Stimulated activated naive CD8-positive, alpha-beta T cell treated with anti-CD3 and anti-CD28 coated beads, Interleukin-15, Interleukin-2, amounts not matched to agents 100 ng/mL and 50 ng/mL, for 24 hours (primary cell): Measurements from ENCODE around the gene KRTAP10-2.
"Not testable (repeated sequence)": the region's sequence is repeated elsewhere in the genome, so short reads cannot be mapped to it uniquely, and the experiment has no call there.

Source experiments
- H3K27ac Mint-ChIP-seq: one replicate; pipeline ENCODE4 v1.8.0; 2021; ENCODE audit warnings: mild to moderate bottlenecking, mixed read lengths
- H3K27me3 Mint-ChIP-seq: one replicate; pipeline ENCODE4 v1.8.0; 2021; ENCODE audit warnings: mixed read lengths
- H3K36me3 Mint-ChIP-seq: one replicate; pipeline ENCODE4 v1.8.0; 2021; ENCODE audit warnings: low read depth, mixed read lengths
- H3K4me1 Mint-ChIP-seq: one replicate; pipeline ENCODE4 v1.8.0; 2021; ENCODE audit warnings: low read depth, mixed read lengths
- H3K4me3 Mint-ChIP-seq: one replicate; pipeline ENCODE4 v1.8.0; 2021; ENCODE audit warnings: mild to moderate bottlenecking, mixed read lengths
- H3K9me3 Mint-ChIP-seq: one replicate; pipeline ENCODE4 v1.8.0; 2021; ENCODE audit warnings: mixed read lengths

KRTAP10-2 gene

DNA sequence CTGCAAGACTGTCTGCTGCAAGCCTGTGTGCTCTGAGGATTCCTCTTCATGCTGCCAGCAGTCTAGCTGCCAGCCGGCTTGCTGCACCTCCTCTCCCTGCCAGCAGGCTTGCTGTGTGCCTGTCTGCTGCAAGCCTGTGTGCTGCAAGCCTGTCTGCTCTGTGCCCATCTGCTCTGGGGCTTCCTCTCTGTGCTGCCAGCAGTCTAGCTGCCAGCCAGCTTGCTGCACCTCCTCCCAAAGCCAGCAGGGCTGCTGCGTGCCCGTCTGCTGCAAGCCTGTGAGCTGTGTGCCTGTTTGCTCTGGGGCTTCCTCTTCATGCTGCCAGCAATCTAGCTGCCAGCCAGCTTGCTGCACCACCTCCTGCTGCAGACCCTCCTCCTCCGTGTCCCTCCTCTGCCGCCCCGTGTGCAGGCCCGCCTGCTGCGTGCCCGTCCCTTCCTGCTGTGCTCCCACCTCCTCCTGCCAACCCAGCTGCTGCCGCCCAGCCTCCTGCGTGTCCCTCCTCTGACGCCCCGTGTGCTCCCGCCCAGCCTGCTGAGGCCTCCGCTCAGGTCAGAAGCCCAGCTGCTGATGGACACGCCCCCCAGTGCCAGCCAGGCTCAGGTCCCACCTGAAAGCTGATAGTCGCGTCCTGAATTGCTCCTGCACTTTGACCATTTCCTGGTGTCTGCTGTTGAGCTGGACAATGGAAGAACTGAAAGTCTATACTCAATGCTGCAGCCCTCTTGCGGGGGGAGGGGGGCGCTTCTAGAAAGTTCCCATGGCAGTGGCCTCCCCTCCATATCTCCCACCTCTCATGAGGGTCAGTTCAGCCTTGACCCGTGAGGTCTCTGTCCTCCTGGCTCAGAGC lies 23.4 kb upstream of the KRTAP10-2 start:
- Mint-ChIP-seq H3K4me3 (no peak overlapping the region), H3K27ac (no peak overlapping the region)

DNA sequence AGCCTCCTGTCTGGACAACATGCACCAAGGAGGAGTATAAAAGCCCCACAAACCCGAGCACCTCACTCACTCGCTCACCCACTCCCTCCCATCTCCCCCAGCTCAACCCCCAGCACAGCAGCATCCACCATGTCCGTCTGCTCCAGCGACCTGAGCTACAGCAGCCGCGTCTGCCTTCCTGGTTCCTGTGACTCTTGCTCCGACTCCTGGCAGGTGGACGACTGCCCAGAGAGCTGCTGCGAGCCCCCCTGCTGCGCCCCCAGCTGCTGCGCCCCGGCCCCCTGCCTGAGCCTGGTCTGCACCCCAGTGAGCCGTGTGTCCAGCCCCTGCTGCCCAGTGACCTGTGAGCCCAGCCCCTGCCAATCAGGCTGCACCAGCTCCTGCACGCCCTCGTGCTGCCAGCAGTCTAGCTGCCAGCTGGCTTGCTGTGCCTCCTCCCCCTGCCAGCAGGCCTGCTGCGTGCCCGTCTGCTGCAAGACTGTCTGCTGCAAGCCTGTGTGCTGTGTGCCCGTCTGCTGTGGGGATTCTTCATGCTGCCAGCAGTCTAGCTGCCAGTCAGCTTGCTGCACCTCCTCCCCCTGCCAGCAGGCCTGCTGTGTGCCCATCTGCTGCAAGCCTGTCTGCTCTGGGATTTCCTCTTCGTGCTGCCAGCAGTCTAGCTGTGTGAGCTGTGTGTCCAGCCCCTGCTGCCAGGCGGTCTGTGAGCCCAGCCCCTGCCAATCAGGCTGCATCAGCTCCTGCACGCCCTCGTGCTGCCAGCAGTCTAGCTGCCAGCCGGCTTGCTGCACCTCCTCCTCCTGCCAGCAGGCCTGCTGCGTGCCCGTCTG lies 22.5 kb upstream of the KRTAP10-2 start, which contains the start of gene KRTAP10-4:
Gene KRTAP10-4, plus strand, starts transcription at position 100 of the 827 bp plus-strand sequence. Its CDS starts 30 bp downstream, at position 130.
- not testable (repeated sequence) for H3K9me3 Mint-ChIP-seq, H3K27me3 Mint-ChIP-seq, H3K27ac Mint-ChIP-seq, H3K4me3 Mint-ChIP-seq, H3K36me3 Mint-ChIP-seq, H3K4me1 Mint-ChIP-seq

More for the DNA sequence above, 23.4 kb upstream of the KRTAP10-2 start:
- Mint-ChIP-seq H3K27me3 (peaks cover 3% of the 10 kb centered on the region), H3K36me3 (peaks cover 4% of the 10 kb centered on the region), H3K4me1 (no peaks in the 10 kb centered on the region), H3K9me3 (peaks cover 9% of the 10 kb centered on the region)

DNA sequence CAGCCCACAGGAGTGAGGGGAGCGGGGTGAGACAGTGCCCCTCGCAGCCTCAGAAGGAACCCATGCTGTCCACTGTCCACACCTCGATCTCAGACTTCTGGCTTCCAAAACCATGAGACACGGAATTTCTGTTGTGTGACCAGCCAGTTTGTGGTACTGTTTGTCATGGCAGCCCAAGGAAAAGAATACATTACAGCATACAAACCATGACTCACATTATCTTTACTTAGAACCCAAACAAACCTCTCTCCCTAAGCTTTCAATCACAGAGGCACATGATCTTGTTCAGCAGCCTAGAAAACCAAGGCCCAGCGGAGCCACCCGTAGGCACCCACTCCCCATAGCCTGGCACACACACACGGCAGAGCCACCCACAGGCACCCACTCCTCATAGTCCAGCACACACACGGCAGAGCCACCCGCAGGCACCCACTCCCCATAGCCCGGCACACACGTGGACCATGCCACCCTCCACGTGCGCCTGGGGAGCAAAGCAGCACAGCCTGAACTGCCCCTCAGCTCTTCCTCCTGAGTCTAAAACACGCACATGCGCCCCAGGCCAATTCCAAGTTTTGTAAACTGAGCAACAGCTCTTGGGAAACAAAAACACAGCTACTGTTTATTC lies 21.8 kb upstream of the KRTAP10-2 start:
- Mint-ChIP-seq H3K27me3 (peaks cover 3% of the 10 kb centered on the region), H3K4me3 (no peak overlapping the region), H3K36me3 (peaks cover 3% of the 10 kb centered on the region), H3K9me3 (peaks cover 8% of the 10 kb centered on the region), H3K27ac (no peak overlapping the region), H3K4me1 (no peaks in the 10 kb centered on the region)

DNA sequence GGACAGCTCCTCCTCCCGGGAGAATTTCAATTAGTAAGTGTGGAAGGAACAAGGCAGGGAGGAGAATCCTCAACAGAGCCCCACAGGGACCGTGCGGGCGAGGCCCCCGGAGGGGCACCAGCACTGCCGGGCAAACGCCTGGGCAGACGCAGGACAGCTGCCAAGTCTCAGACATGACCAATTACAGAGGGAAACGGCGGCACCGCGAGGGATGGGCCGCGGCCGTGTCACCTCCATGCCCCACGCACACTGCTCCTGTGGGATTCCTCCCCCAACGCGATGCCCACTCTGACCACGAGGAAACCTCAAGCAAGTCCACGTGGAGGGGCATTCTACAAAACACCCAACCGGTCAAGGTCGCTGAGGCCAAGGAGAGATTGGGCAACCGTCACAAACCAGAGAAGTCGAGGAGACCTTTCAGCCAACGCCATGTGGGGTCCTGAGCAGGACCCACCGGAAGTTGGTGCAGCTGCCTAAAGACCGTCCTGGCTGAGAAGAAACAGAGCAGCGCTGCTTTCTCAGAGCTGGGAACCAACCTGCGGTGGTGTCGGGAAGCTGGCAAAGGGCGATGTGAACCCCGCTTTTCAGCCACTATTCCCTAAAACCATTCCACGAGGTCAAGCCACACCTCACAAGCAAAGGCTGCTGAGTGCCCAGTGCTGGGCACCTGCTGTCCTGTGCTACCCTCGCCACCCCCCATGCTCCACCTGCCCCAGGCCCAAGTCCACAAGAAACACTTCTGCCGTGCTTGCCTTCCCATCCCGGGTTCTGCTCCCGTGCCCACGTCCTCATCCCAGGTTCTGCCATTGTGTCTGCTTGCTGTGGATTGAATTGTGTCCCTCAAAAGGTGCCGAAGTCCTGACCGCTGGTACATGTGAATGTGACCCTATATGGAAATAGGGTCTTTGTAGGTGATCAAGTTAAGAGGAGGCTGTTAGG lies 20.8 kb upstream of the KRTAP10-2 start:
- H3K4me1 Mint-ChIP-seq, result no peaks in the 10 kb centered on the region
- H3K4me3 Mint-ChIP-seq, result no peak overlapping the region
- peaks cover under 1% of the 10 kb centered on the region for H3K9me3 Mint-ChIP-seq
- no peak overlapping the region for H3K27ac Mint-ChIP-seq
- H3K36me3 Mint-ChIP-seq, result no peaks in the 10 kb centered on the region
- peaks cover 3% of the 10 kb centered on the region for H3K27me3 Mint-ChIP-seq

DNA sequence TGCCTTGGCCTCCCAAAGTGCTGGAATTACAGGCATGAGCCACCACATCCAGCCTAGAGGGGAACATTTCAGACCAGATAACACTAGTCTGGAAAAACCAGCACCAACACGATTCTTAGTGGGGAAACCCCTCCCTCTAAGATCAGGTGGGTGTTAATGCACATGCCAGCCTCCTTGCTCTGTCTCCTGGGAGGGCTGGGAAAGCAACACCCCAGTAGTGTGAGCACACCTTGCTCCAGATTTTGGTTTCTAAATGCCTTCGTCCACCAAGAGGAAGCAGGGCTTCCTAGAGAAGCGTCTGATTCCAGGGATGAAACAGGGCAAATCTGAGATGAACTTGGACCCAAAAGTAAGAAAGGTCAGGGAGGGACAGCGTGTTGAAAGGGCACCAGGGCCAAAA lies 20.0 kb upstream of the KRTAP10-2 start:
- peaks cover 3% of the 10 kb centered on the region for H3K27me3 Mint-ChIP-seq

DNA sequence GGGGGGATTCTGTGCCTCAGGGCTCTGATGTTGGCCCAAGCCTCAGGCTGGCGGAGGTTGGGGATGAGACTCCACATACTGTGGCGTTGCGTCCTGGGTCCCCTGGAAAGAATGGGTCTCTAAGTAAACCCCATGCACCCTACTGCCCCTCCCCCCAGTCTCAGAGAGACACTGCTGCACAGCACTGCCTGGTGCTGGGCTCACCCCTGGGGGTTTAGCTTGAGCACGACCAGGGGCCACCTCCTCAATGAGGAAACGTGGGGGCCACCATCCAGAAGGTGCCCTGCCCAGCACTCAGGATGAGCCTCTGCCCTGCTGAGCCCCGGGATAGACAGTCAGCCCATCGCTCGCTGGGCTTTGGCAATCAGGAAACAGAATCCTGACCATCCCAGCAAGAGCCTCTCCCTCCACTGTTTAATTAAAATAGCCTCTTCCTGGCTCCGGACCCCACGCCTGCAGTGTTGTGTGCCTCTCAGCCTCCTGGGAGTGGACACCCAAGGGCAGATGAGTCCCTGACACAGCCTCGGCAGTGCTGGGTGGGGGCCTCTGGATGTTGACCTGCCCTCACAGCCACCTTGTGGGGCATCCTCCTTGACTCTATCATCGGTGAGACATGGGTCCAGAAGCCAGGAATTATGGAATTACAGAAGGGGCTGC lies 18.7 kb upstream of the KRTAP10-2 start:
- Mint-ChIP-seq H3K4me3 (no peak overlapping the region), H3K27ac (no peak overlapping the region), H3K9me3 (no peaks in the 10 kb centered on the region), H3K27me3 (peaks cover 3% of the 10 kb centered on the region), H3K4me1 (peaks cover 11% of the 10 kb centered on the region), H3K36me3 (no peaks in the 10 kb centered on the region)

More for the DNA sequence above, 20.0 kb upstream of the KRTAP10-2 start:
- H3K4me1 Mint-ChIP-seq, result peaks cover 5% of the 10 kb centered on the region
- no peaks in the 10 kb centered on the region for H3K36me3 Mint-ChIP-seq
- H3K27ac Mint-ChIP-seq, result no peak overlapping the region
- H3K4me3 Mint-ChIP-seq, result no peak overlapping the region
- H3K9me3 Mint-ChIP-seq, result no peaks in the 10 kb centered on the region

DNA sequence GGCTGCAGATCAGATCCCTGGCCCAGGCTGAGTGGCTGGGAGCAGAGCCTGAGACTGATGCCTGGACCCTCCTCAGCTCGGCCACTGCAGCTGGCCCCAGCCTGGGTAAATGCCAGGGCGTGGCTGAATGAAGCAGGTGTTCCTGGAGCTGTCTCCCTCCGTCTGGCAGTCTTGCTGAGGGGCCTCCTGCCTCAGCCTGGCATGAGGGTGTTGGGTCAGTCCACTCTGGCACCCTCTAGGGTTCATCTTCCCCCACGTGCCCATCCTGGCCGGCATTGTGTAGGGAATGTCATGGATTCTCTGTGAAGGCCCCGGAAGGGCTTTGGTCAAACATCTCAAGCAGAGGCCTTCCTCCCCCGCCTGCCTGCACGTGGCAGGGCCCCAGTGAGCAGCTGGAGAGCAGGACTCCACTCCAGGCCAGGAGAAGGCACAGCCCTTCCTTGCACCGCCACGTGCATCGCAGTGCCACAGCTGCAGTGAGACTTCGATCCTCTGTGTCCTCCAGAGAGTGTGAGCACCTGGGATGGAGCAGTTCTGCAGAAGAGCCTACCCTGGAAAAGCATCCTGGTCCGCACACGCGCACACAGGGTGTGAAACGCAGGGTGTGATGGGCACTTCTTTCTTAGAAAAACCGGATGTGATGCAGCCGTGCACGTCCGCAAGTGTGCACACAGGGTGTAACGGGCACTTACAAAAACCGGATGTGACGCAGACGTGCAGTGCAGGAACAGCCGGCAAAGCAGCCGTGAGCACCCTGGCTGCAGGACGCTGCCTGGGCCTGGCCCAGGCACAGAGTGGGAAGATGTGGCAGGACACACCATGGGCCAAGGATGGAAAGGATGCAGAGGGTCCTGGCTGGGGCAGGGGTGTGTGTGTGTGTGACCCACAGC lies 17.6 kb upstream of the KRTAP10-2 start:
- H3K4me1 Mint-ChIP-seq, result peaks cover 18% of the 10 kb centered on the region

DNA sequence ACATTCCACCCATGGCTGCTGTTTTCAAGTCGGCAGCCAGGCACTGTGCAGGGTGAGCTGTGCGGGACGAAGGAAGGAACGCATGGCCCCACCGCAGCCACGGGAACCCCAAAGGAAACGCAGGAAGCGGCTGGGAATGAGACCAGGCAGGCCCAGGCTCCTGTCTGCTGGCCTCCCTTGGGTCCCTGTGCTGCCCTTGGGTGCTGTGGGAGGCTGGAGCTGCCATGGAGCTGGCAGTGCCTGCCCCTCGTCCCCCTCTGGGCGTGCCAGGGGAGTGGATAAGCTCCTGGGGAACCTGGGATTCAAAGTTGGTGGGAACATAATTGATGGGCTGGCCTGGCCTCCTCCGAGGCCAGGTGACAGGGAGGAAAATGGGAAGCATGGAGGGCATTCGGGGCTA lies 17.0 kb upstream of the KRTAP10-2 start:
- H3K27ac Mint-ChIP-seq, result no peak overlapping the region
- no peaks in the 10 kb centered on the region for H3K9me3 Mint-ChIP-seq
- H3K4me1 Mint-ChIP-seq, result peaks cover 18% of the 10 kb centered on the region
- no peak overlapping the region for H3K4me3 Mint-ChIP-seq
- no peaks in the 10 kb centered on the region for H3K36me3 Mint-ChIP-seq
- peaks cover 3% of the 10 kb centered on the region for H3K27me3 Mint-ChIP-seq

More for the DNA sequence above, 17.6 kb upstream of the KRTAP10-2 start:
- H3K9me3 Mint-ChIP-seq, result no peaks in the 10 kb centered on the region
- no peak overlapping the region for H3K4me3 Mint-ChIP-seq
- no peak overlapping the region for H3K27ac Mint-ChIP-seq
- peaks cover 3% of the 10 kb centered on the region for H3K27me3 Mint-ChIP-seq
- H3K36me3 Mint-ChIP-seq, result no peaks in the 10 kb centered on the region

DNA sequence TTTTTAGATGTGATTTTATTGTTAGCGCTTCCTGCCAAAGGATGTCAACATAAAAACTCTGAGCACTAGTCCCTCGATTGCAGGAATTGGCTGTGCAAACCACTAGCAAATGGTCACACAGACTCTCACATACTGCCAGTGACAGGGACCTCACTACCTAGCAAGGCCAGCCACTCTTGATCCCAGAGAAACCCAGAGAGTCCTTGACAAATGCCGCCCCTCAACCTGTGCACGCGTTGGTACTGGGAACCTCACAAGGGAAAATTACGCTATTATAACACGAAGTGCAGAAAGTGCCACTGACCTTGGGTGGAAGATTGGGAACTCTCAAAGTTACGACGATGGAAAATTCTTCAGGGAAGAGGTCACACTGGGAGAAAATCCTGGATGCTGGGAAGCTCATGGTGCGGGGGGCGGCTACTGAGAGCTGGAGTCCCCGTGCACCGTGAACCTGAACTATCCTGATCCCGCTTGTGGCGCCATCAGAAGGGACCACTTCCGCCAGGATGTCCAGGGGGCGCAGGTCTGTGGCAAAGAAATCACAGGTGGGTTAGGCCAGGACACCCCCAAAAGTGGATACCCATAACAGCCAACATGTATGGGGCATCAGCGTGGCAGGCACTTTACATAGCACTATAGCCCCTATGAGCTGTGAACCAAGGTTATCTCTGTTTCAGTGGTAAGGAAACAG lies 16.3 kb upstream of the KRTAP10-2 start:
- H3K27ac Mint-ChIP-seq, result no peak overlapping the region
- H3K27me3 Mint-ChIP-seq, result peaks cover 3% of the 10 kb centered on the region
- no peaks in the 10 kb centered on the region for H3K36me3 Mint-ChIP-seq
- no peak overlapping the region for H3K4me3 Mint-ChIP-seq
- H3K9me3 Mint-ChIP-seq, result no peaks in the 10 kb centered on the region
- H3K4me1 Mint-ChIP-seq, result peaks cover 18% of the 10 kb centered on the region

DNA sequence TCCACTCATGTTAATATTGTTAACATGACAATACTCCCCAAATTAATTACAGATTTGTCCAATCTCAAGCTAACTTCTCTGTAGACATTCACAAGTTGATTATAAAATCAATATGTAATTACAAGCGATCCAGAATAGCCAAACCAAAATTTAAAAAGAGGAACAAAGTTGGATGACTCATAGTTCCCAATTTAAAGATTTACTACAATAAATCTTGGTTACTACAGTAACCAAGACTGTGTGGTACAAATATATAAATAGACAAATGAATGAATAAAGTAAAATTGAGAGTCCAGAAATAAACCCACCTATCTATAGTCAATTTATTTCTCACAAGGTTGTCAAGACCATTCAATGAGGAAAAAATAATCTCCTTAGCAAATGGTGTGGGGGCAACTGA lies 15.1 kb upstream of the KRTAP10-2 start:
- Mint-ChIP-seq H3K4me1 (peaks cover 18% of the 10 kb centered on the region), H3K27me3 (peaks cover under 1% of the 10 kb centered on the region), H3K4me3 (no peak overlapping the region), H3K9me3 (no peaks in the 10 kb centered on the region), H3K36me3 (no peaks in the 10 kb centered on the region), H3K27ac (no peak overlapping the region)

DNA sequence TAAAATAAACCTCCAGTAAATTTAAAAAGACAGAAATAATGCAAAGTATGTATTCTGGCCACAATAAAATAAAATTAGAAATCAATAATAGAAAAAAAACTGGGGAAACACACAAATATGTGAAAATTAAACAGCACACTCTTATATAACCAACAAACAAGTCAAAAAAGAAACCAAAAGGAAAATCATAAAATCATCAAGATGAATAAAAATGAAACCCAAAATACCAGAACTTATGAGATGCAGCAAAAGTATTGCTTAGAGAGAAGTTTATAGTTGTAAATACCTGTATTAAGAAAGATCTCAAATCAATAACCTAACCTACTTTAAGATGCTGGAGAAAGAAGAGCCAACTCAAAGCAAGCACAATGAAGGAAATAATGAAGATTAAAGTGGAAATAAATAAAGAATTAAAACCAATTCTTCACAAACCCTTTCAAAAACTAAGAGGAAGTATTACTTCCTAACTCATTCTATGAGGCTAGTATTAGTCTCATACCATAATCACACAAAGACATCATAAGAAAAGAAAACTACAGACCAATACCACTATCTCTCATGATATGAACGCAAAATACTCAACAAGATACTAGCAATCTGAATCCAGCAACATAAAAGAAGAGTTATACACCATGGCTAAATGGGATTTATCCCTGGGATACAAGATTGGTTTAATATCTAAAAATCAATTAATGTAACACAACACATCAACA lies 13.7 kb upstream of the KRTAP10-2 start:
- Mint-ChIP-seq H3K4me3 (no peak overlapping the region), H3K4me1 (peaks cover 18% of the 10 kb centered on the region), H3K27me3 (no peaks in the 10 kb centered on the region), H3K9me3 (peaks cover 7% of the 10 kb centered on the region), H3K36me3 (no peaks in the 10 kb centered on the region), H3K27ac (peak overlapping the region; percentile 31)

DNA sequence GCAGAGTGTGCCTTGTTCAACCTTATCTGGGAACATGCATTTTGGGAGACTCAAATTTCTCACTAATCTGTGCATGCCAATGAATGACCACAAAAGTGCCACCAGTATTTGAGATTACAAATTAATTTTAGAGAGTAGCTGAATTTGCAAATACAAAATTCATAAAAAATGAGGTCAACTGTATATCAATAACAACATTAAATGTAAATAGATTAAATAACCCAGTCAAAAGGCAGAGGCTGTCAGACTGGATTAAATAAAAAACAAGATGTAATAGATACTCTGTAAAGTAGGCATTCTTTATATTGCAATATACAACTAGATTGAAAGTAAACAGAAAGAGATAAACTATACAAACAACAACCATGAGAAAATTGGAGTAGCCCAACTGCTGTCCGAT lies 12.8 kb upstream of the KRTAP10-2 start:
- no peak overlapping the region for H3K4me3 Mint-ChIP-seq
- H3K27me3 Mint-ChIP-seq, result no peaks in the 10 kb centered on the region
- H3K27ac Mint-ChIP-seq, result no peak overlapping the region
- peaks cover 18% of the 10 kb centered on the region for H3K4me1 Mint-ChIP-seq
- H3K9me3 Mint-ChIP-seq, result peaks cover 7% of the 10 kb centered on the region
- H3K36me3 Mint-ChIP-seq, result no peaks in the 10 kb centered on the region
